Glomerular visceral epithelial cell (primary cell): ENCODE data around the gene DGKG.

Experiments used
- DNase-seq: peaks from one replicate; pipeline ENCODE4 v3.0.0-alpha.2; 2016; ENCODE audit errors: extremely low spot score

DGKG gene

DNA sequence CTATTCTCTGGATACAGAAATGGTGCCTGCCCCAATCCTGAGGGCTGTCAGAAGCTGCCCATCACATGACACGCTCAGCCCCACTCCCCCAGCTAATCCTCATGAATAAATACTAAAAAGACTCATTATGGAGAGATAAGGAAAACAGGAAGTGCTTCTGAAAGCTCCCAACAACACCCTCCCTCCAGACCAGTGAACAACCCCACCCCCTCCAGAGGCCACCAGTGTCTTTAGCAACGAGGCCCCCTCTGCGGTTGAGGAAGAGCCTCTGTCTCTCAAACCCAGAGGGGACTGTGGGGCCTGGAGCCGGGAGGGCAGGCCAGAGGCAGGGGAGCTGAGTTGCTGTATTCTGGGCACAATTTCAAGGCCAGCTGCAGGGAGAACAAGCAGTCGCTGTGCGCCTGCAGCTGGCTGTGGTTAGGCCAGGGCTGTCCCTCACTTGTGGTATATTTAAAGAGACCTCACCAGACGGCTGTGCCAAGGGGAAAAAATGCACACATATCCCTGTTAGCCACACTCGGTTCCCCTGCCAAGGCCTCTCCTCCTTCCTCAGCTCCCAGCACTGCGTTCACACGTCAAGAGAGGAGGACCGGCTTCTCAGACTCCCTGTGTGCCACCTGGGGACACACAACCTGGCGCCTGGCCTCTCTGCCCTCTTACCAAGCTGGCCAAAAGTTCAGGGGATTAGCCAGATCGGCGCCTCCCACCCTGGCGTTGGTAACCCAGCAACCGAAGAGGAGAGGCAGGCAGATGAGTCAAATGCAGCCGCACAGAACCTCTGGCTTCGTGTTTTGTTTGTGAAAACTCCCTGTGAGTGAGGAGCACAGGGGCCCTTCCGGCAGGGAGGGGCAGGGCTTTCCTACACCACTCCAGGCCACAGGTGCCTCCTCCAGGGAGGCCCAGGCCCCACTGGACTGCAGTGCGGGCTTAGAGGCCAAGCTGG lies 152.0 kb downstream of the DGKG start:
- DNase-seq, result peak; percentile 40

DNA sequence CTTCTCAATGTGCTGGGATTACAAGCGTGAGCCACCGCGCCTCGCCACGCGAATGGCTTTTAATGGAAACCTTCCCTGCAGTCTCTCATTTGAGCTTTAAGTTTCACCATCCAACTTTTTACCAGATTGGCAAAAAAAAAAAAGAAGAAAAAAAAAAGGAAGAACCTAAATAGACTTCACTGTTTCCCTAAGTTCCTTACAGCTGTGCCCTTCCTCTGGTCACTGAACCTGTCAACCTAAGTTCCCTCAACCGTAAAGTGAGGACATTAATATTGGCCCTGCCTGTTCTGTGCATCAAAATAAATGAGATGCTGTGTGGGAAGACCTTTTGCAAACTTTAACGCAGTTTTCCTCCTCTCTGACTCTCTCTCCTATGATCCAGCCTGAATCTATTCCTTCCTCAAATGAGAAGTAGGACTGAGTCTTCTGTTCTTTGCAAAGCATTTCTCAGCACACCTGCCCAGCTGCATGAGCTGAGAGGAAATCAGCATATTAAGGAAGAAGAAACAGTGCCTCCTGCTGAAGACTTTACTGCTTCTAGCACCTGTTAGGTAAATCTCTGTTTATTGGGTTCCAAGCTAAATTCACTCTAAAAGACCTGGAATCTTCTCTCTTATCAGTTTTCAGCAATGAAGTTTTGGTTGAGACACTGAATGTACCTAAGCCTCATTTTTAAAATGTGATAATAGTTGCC lies 153.6 kb downstream of the DGKG start:
- DNase-seq, result no peak

DNA sequence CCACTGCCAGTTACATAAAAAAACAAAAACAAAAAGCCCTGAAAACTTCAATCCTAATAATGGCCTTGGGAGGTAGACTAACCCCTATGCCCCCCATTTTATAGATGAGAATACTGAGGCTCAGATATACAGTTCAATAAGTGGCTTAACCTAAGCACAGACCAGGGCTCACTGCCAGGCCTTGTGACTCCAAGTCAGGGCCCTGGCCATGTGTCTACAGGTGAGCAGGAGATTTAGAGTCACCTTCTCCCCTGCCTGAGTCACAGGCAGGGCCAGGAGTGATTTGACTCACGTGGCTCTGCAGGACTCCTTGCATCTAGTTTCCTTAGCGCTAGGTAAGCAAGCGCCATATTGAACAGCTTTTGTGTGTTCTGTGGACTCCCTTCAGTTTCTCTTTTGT lies 154.5 kb downstream of the DGKG start:
- DNase-seq, result no peak

DNA sequence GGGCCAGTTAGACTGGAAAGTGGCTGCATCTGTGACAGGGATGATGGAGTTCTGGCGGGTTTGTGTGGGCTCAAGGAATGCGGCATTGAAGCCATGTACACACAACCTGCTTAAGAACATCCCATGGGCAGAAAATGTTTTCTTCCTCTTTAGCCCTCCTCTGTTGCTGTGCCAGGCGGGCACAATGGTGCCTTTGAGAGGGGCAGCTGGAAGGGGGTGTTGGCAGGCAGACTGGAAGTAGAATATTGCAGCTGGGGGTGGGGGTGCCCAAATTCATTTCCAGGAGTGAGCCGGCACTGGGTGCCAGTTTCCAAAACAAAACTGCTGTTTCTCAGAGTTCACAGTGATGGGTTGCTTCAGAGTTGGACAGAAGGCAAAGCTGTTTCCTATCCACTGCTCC lies 161.3 kb downstream of the DGKG start:
- DNase-seq, result no peak

DNA sequence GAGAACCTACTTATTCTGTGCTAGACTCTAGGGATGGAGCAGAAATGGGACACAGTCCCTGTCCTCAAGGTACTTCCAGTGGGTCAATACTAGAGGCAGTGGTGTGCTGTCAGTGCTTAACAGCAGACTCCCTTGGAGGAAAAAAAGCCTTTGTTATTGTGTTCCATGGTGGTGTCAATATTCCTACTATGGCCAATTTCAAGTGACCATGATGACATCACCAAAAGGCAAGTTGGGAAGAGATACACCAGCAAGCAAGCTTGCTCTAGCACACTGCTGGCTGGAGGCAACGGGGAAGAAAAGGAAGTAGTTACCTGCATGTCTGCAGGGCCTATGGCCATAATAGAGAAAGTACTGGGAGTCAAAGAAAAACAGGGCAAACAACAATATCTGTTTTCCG lies 163.6 kb downstream of the DGKG start:
- no peak for DNase-seq

DNA sequence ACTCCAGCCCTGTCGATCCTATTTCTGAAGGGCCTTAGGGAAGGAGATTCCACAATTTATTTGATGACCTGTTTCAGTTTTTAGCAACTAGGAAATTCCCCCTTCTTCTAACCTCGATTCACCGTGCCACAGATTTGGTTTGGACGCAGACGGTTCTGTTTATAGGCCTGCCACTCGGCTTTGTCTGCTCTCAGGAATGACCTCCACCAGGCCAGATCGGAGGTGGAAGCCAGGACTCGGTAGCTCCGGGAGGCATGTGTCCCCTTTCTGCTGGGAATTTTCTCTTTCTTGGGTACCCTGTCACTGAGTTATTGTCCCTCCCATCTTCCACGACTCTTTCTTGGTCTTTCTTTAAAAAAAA lies 167.6 kb downstream of the DGKG start:
- no peak for DNase-seq

DNA sequence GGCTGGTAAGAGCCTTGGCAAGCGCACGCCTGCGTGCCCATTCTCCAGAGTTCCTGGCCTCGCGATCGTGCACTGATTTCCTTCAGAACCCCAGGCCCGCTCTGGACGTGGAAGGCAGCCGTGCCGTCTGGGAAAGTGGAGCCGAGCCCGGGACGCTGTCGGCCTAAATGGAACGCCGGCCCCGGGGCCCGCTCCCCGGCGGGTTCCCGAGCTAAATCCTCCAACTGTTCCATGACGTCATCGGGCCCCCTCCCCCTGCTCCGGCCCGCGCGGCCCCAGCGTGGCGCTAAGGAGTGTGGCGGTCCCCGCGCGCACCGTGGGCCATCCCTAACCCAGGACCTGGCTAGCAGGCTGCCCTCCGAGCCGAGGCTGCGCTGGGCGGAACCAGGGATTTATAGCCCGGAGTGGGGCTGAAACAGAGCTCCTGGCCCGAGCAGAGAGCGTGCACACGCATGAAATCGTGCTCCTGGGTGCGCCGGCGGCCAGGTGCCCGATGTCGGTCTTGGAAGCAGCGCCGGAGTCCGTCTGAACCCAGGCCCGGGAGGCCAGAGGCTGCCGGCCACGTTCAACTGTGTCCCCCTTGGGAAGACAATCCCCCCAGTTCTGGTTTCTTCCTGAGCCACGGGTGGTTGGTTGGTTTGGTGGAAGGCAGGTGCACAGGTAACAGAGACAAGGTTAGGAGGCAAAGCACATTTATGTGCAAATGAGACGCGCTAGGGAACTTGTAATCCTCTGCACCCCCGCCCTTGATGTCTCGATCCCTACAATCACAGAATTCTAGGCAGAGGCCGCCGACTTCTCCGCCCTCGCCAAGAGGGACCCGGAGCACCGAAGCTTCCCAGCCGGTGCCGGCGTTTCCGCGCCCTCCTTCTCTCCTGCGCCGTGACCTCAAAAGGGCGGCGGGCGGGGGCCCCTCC lies 168.2 kb downstream of the DGKG start:
- DNase-seq, result no peak

DNA sequence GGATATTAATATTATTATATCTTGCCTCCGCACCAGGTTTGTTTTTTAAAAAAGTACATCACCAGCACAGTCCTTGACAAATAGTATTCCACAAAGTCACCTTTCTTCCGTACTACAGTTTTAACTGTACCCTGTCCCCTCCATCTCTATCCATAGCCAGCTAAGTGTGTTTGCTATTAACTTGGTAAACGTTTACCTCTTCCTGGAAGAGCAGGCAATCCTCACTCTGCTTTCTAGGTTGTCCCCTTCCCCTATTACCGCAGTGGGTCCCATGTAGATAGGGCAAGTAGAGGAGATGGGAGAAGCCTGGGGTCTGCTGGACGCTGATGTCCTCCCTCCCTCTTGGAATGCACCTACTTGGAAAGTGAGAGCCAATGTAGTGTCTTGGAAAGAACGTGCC lies 169.2 kb downstream of the DGKG start:
- DNase-seq, result no peak

DNA sequence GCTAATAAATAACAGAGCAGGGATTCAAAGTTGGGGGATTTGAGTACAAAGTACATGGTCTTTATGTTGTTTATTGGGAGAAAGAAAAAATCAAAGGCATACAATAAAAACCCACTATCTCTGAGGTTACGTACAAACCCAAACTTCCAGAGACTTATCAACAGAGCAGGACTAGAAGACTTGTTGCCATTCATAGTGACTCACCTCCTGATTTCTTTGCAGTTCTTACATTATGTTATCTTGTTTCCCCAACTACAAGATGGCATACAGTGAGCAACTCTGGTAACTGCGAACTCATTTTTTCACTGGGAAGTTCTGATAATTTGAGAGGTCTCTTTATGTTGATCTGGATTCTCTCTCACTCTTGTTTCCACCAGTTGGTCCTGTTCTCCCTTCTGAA lies 172.5 kb downstream of the DGKG start:
- DNase-seq, result no peak

DNA sequence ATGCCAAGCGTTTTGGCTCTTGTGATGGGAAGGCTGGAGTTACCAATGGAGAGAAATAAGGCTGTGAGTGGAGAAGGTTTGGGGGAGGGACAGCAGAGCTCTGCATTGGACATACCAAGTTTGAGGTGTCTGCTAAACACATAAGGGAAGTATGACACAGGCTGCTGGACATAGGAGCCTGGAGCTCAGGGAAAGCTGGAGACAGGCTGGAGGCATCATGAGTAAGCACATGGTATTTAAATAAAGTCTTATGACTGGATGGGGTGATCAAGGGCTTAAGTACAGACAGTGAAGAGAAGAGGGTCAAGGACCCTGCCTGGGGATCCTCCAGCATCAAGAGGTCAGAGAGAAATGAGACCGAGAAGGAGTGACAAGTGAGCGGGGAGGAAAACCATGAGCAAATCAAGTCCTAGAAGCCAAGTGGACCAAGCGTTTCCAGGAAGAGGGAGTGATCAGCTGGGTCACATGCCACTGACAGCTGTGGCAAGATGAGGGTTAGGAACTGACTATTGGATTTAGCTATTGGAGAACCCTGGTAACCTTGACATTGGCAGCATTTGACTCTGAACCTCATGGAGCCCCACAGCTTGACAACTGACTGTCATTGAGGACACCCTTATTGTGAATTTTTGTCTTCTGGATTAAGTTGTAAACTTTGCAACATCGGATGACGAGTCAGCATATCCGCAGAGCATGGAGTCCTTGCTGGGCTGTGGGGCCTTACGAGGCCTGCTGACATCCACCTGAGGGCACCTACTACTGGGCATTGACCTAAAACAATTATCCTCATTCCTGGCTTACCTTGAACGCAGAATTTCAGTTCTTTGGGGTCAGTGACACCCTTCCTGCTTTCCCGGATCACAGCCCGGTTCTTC lies 174.4 kb downstream of the DGKG start:
- no peak for DNase-seq

DNA sequence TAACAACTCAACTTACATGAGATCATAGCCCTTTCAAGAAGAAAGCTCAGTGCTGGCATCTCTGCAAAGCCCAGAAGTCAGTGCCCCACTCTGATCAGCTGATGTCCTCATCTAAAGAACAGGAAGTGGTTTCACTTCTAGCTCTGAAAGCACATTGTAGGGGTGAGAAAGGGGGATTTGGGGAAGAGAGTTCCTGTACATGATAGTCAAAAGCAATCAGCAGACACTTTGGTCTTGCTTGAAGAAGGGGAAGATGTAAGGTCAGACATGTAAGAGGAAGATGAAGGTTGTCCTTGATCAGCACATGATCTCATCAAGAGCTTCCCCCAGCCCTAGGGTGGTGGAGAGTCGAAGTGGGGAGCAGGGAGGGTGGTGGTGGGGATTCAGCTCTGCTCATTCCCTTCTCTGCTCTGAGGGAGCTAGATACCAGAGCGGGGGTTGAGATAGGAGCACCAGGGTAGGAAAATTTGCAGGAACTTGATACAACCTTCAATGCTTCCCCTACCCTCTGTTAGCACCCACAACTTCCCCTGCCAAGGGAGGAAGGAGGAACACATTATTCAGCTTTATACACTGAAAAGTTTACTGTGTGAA lies 176.7 kb downstream of the DGKG start:
- DNase-seq, result no peak

DNA sequence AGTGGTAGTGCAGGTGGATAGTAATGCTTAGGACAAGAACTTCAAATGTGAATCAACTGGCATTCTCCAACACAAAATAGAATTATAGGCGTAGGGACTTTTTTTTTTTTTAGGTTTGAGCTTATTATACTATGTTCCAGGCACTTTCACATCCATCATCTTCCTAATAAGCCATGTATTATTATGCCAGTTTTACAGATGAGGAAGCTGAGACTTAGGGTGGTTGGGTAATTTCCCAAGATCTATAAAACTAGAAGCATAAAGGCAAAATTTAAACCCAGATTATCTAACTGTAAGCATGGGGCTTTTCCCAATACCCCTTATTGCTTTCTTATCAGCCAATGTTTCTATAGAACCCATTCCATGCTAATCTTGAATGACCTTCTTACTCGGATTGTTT lies 178.0 kb downstream of the DGKG start:
- DNase-seq, result no peak

DNA sequence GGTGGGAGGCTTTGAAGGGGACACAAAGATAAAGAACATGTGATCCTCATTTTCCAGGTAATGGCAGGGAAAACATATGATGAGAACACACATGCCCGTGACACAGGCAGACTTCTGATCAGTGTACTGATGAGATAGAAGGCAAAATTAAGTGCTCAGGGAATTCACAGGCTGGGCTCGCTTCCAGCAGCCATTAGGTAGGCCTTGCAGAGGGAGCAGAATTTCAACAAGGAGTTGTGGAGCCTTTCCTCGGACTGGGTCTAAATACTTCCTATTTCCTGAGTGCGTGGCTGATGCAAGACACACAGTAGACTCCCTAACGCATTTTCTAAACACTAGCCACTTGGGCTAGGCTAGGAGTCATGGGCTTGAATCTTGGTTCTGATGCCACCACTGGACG lies 179.2 kb downstream of the DGKG start:
- no peak for DNase-seq

DNA sequence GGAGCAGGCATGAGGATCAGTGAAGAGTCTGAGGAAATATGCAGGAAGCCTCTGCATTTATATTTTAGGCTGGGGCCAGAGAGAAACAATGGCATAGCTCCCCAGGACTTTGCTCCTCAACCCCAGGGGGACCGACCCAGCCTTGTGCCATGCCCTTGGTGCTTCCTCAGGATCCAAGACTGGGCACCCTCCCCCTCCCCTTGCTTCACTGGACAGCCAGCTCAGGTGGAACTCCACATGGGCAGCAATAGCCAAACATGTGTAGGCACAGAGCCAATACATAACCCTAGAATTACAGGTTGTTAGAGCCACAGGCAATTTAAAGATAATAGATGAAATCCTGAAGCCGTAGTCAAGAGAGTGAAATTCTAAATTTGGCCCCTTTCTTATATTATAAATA lies 180.1 kb downstream of the DGKG start:
- DNase-seq, result no peak

DNA sequence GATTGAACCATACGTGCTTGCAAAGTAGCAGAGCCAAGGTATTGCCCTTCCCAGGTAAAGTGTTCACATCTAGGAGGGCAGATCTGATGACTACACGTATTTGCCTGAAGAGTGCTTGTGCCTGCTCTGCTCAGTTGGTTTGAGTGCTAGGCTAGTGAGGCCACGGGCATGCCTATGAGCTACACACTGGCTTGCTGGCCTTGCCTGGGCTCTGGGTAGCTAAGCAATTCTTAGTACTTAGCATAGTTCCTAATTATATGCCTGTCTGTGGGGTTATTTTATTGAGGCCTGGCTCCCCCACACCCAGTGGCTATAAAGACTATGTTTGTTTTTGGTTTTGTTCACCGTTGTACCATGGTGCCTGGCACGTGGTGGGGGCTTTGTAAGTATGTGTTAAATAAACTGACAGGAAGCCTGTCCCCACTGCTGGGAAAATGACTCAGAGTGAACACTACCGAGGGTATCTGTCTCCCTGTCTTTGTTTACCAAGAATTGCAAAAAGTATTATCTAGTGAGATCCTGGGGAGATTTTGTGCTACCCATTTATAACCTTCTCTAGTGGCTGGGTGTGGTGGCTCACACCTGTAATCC lies 181.0 kb downstream of the DGKG start:
- DNase-seq, result no peak

DNA sequence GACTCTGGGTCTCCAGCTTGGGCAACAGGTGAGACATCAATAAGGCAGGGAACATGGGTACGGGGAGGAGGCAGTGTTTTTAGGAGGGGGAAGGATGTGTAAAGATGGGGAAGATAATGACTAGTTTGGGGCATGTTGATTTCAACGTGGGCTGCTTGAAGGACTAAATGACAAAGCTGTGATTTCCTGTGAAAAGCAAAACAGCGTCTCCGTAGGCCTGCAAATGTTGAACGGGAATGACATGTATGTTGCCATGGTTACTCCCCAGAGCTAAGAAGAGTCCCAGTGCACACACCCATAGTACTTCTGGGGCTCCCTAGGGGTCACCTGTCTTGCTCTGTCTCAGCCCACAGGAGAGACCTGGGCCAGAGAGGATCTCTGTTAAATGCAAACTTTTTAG lies 181.9 kb downstream of the DGKG start:
- DNase-seq, result no peak

DNA sequence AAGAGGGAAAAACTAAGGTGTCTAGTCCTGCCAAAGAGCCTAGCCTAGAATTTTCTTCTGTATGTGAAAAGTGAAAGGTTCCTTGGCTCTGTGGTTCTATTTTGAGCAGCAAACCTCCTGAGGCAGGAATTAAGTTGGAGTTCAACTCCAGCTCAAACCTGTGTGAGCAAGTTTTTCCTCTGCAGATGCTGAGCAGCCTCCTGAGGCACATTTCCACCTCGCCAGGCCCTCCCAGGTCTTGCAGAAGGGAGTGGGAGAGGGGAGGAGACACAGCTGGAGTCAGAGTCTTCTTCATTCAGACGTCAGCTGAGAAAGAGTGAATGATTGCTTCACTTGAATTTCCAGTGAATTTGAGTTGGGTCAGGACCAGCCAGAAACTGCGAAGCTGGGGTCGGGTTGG lies 183.6 kb downstream of the DGKG start:
- no peak for DNase-seq

DNA sequence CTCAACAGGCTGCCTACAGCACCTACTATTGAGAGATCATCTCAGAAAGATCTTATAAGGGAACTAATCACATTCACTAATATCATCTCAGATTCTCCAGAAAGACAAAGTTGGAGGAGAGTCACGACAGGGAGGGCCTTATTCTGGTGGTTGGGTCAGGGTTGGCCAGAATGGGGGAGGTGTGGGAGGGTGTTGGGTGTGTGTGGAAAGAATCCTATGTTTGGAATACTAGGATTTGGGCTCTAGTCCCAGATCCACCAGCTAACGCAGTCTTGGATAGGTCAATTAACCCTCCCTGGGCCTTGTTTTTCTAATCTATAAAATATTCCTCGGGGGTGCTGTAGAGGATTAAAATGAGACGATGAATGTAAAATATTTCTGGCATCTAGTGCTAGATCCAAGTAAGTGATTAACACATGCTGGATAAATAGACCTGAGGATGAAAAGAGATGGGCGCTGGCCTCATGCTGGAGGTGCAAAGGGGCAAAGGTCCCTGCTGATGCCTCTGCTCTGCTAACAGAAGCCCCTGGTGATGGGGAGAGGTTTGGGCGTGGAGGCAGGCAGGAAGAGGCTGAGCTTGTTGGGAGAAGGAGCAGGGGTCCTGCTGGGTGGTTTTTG lies 185.6 kb downstream of the DGKG start:
- no peak for DNase-seq

DNA sequence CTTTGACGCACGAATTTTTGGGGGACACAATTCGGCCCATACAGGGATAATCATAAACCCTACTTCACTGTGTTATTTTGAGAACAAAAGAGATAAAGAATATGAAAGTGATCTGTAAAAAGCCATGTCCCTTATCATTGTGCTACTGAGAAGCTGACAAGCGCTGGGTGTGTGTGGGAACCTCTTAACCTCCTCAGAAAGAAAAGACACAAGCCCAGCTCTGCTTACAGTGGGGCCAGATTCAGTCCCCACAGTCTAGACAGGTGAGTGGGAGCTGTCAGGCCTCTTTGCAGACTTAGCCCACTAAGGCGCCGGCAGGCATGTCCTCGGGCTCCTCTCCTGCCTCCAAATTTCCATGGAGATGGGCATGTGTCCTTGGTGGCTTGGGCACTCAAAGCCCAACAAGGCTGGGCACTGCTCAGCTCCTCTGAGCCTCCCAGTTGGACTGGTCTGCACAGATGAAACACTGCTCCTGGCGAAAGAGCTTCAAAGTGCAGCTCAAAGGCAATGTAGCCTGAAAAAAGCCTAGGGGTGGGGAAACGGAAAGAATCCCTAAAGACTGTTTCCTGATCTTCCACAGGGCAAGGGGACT lies 188.7 kb downstream of the DGKG start:
- no peak for DNase-seq

DNA sequence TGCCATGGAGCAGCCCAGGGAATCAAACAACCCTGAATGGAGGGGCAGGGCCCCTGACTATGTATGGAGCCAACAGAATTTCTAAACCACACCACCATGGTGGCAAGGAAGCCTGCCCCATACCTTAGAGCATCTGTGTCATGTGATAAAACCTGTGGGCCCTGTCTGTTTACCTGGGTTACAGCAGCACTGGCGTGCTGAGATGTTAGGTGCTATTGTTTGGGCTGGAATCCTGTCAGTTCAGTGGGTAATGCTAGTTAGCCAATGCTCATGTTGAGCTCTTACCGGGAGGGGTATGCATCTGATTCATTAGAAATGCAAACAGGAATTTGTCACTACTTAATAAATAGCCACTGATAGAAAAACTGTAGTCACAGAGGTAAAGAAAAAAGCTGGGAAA lies 189.7 kb downstream of the DGKG start:
- no peak for DNase-seq
